HG03571 (cell line): ENCODE measurements around the gene CRNKL1.

Source experiments
- ATAC-seq: cut with Tn5 transposase; IDR thresholded peaks from one replicate; pipeline ENCODE4 v1.9.1; 2021; ENCODE audit not compliant: unreplicated experiment

The CRNKL1 gene

DNA sequence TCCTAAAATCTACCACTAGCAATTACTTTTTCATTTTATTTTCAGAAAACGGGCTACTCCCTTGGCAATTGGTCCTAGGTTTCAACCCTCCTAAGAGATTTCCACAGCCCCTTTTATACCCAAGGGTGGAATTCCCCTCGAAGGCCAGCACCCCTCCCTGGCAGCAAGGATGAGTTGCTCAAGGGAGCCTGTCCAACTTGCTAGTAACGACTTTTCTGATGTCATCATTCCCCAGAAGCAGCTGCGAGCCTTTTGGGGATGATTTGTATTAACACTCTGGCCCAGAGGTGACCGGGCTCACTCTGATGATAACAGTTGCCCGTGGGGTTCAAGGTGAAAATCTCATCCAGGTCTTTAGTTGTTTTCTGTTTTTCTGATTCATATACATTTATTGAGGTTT lies 65.8 kb downstream of the CRNKL1 start:
- ATAC-seq: no peak
